Fibroblast of lung (primary cell): ENCODE measurements around the gene C1QTNF12. TPM values are rescaled to one million over a fixed set of nuclear protein-coding genes. Genes with fewer than 3 reads are reported as not detected.

Source experiments
- DNase-seq, 2 donors: peaks; one replicate each; pipeline versions ENCODE4 v3.0.0 to v3.0.0-alpha.2; 2010; ENCODE audit warnings: low read depth in 2 of 2
- H2AFZ ChIP-seq: 2 replicates; pipeline ENCODE4 v1.5.1; 2012; ENCODE audit warnings: low read length, control low read depth, inconsistent platforms
- H3K27ac ChIP-seq: 2 replicates; pipeline ENCODE4 v1.5.1; 2011; ENCODE audit warnings: low read length, control low read depth; ENCODE audit not compliant: insufficient read depth
- H3K27me3 ChIP-seq: 2 replicates; pipeline ENCODE4 v1.5.1; 2011; ENCODE audit warnings: mild to moderate bottlenecking, low read length; ENCODE audit not compliant: control insufficient read depth, insufficient read depth
- H3K36me3 ChIP-seq: 2 replicates; pipeline ENCODE4 v1.5.1; 2011; ENCODE audit warnings: low read length; ENCODE audit not compliant: control insufficient read depth, insufficient read depth
- H3K4me1 ChIP-seq: 2 replicates; pipeline ENCODE4 v1.5.1; 2011; ENCODE audit warnings: low read length; ENCODE audit not compliant: control insufficient read depth, insufficient read depth; ENCODE audit errors: extremely low read depth
- H3K4me2 ChIP-seq: 2 replicates; pipeline ENCODE4 v1.5.1; 2011; ENCODE audit warnings: low read length, control low read depth; ENCODE audit not compliant: insufficient read depth; ENCODE audit errors: extremely low read depth
- H3K4me3 ChIP-seq, 4 experiments: fragments of 200-600 bp in 1 of 4; sonication (generic) in 1 of 4; replicated peaks in 1 of 4; 2 replicates each; pipeline ENCODE4 v1.5.1; 2011 to 2016; ENCODE audit warnings: low read length in 4 of 4, low read depth in 3 of 4, mild to moderate bottlenecking in 3 of 4, control low read depth in 2 of 4, inconsistent platforms in 1 of 4, mixed read lengths in 1 of 4; ENCODE audit not compliant: insufficient read depth in 1 of 4; ENCODE audit errors: control extremely low read depth in 1 of 4
- H3K79me2 ChIP-seq: 2 replicates; pipeline ENCODE4 v1.5.1; 2012; ENCODE audit warnings: mild to moderate bottlenecking, low read length, inconsistent platforms; ENCODE audit not compliant: control insufficient read depth, insufficient read depth
- H3K9ac ChIP-seq: 2 replicates; pipeline ENCODE4 v1.5.1; 2011; ENCODE audit warnings: mild to moderate bottlenecking, low read length, control low read depth; ENCODE audit not compliant: insufficient read depth
- H3K9me3 ChIP-seq: 2 replicates; pipeline ENCODE4 v1.5.1; 2012; ENCODE audit warnings: low read depth, low read length; ENCODE audit not compliant: control insufficient read depth, insufficient read depth
- H4K20me1 ChIP-seq: 2 replicates; pipeline ENCODE4 v1.5.1; 2011; ENCODE audit warnings: low read length; ENCODE audit not compliant: control insufficient read depth, insufficient read depth; ENCODE audit errors: extremely low read depth
- EZH2 ChIP-seq: IDR thresholded peaks from 2 replicates; pipeline ENCODE4 v1.5.1; 2012; ENCODE audit warnings: low read length, control low read depth, mild to moderate bottlenecking; ENCODE audit errors: missing control alignments
- polyA plus RNA-seq, 2 donors: library from polyadenylated mRNA; depleted of rRNA in 1 of 2; stranded (reverse) in 1 of 2; unstranded in 1 of 2; fragments of >200 nt; gene quantifications; 2 replicates each; pipeline ENCODE4 v1.2.1, GENCODE V29; 2011 to 2012; ENCODE audit warnings: missing spikeins in 1 of 2
- total RNA-seq: library from RNA; depleted of rRNA; stranded (reverse); fragments of >200 nt; gene quantifications from 2 replicates; pipeline ENCODE4 v1.2.1, GENCODE V29; 2014
- TF ChIP-seq, protein P1 (sequence below), 2 donors: IDR thresholded peaks in 1 of 2; conservative IDR thresholded peaks in 1 of 2; 1 replicate in 1 of 2; 2 replicates in 1 of 2; pipeline ENCODE4 v1.5.1; 2011 to 2012; ENCODE audit warnings: low read length in 2 of 2, control low read depth in 1 of 2, inconsistent platforms in 1 of 2, low read depth in 1 of 2, mild to moderate bottlenecking in 1 of 2

The C1QTNF12 gene
- total and polyA plus RNA-seq, 2 donors (not counting 1 experiment from before 2014, with no cell fraction given): 0.27 to 4.1 TPM

DNA sequence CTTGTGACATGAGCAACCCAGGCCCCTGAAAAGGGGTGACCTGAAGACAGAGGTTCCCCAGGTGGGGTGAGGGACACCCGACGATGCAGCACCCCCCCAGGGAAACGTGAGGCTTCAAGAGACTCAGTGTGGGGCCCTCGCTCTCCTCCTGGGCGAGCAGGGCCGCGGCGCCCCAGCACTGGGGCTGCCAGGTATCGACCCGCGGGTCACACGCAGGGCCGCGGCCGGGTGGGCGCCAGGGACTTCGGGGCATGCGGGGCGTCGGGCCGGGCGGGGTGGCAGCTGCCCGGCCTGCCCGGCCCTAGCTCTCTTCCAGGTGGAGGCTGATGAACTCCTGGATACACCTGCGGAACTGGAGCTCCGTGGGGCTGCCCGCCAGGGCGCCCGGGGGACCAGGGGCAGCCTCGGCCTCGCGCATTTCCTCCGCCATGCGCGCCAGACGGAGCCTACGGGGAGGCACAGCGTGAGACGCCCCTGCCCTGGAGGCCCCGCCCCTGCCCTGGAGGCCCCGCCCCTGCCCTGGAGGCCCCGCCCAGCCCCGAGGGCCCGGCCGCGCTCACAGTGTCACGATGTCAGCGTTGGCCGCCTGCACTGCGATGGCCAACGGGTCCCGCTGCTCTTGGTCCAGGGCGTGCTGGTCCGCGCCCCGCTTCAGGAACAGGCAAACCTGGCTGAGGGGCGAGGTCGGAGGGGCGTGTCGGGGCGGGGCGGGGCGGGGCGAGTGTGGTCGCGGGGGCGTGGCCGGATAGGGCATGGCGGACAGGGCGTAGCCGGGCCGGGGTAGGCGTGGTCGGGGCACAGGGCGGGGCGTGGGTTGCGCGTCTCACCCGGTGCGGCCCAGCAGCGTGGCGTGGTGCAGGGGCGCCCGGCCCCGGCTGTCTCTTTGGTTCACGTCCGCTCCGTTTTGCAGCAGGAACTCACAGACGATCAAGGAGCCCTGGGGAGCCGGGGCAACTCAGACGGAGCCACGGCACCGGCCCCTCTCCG lies 47.0 kb upstream of the C1QTNF12 start:
- H3K4me1 ChIP-seq: no peaks in the 10 kb centered on the region
- no peak overlapping the region for H3K27ac ChIP-seq
- TF ChIP-seq, protein P1, sequence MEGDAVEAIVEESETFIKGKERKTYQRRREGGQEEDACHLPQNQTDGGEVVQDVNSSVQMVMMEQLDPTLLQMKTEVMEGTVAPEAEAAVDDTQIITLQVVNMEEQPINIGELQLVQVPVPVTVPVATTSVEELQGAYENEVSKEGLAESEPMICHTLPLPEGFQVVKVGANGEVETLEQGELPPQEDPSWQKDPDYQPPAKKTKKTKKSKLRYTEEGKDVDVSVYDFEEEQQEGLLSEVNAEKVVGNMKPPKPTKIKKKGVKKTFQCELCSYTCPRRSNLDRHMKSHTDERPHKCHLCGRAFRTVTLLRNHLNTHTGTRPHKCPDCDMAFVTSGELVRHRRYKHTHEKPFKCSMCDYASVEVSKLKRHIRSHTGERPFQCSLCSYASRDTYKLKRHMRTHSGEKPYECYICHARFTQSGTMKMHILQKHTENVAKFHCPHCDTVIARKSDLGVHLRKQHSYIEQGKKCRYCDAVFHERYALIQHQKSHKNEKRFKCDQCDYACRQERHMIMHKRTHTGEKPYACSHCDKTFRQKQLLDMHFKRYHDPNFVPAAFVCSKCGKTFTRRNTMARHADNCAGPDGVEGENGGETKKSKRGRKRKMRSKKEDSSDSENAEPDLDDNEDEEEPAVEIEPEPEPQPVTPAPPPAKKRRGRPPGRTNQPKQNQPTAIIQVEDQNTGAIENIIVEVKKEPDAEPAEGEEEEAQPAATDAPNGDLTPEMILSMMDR (conservative IDR thresholded peaks at IDR 0.05 in 1 of 2, IDR thresholded peaks at IDR 0.05 in 1 of 2; ENCODE audit: low read depth in 1 of 2, low read length in 2 of 2): no peak
- TF ChIP-seq EZH2: no peak
- no peak overlapping the region for H3K4me3 ChIP-seq
- no peaks in the 10 kb centered on the region for H3K9me3 ChIP-seq
- DNase-seq: no peak
- no peak overlapping the region for H2AFZ ChIP-seq
- H4K20me1 ChIP-seq: no peaks in the 10 kb centered on the region
- H3K4me2 ChIP-seq: no peak overlapping the region
- peaks cover 29% of the 10 kb centered on the region for H3K36me3 ChIP-seq
- no peak overlapping the region for H3K9ac ChIP-seq
- H3K79me2 ChIP-seq: no peaks in the 10 kb centered on the region
- H3K27me3 ChIP-seq: no peaks in the 10 kb centered on the region

- Histone ChIP-seq H3K27me3 (no peaks in the 10 kb centered on the region), H3K4me3 (no peak overlapping the region)
These were observed 46.3 kb upstream of the C1QTNF12 start for GRCh38 chr1:1292851-1293250.

DNA sequence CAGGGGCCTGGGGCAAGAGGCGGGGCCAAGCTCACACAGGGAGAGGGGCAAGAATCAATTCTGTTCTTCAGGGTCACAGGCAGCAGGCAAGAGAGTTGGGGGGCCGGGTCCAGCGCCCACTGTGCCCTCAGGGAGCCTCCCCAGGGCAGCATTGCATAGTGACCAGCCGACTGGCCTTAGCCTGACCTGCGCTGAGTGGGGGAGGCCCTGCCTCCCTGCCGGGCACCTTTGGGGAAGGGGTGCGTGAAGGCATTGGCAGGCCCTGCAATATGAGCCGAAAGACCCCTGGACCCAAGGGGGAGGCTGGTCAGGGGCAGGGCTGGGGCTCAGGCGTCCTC lies 45.9 kb upstream of the C1QTNF12 start:
- TF ChIP-seq, protein P1 (conservative IDR thresholded peaks at IDR 0.05 in 1 of 2, IDR thresholded peaks at IDR 0.05 in 1 of 2; ENCODE audit: low read depth in 1 of 2, low read length in 2 of 2): no peak
- no peak for TF ChIP-seq EZH2

More at GRCh38 chr1:1292851-1293250, 46.3 kb upstream of the C1QTNF12 start:
- TF ChIP-seq, protein P1 (conservative IDR thresholded peaks at IDR 0.05 in 1 of 2, IDR thresholded peaks at IDR 0.05 in 1 of 2; ENCODE audit: low read depth in 1 of 2, low read length in 2 of 2): no peak
- TF ChIP-seq EZH2: no peak
- Histone ChIP-seq H3K79me2 (no peaks in the 10 kb centered on the region), H3K4me2 (no peak overlapping the region), H3K27ac (no peak overlapping the region), H3K4me1 (no peaks in the 10 kb centered on the region), H3K9ac (no peak overlapping the region), H3K36me3 (peaks cover 27% of the 10 kb centered on the region), H4K20me1 (no peaks in the 10 kb centered on the region), H3K9me3 (no peaks in the 10 kb centered on the region), H2AFZ (no peak overlapping the region)
- no peak for DNase-seq

More for the DNA sequence above, 45.9 kb upstream of the C1QTNF12 start:
- Histone ChIP-seq H3K4me2 (no peak overlapping the region), H3K27ac (no peak overlapping the region), H3K4me1 (no peaks in the 10 kb centered on the region), H3K9ac (no peak overlapping the region), H3K4me3 (no peak overlapping the region), H2AFZ (no peak overlapping the region), H4K20me1 (no peaks in the 10 kb centered on the region), H3K9me3 (no peaks in the 10 kb centered on the region), H3K79me2 (no peaks in the 10 kb centered on the region), H3K27me3 (no peaks in the 10 kb centered on the region), H3K36me3 (peaks cover 24% of the 10 kb centered on the region)
- DNase-seq: no peak
